ENCODE measurements around the gene NRG3. TPM values are rescaled to one million over a fixed set of nuclear protein-coding genes. Genes with fewer than 3 reads are reported as not detected.

The NRG3 gene
- total RNA-seq, 1 donor from 2014 or later: 2.3 TPM

- no peaks in the 10 kb centered on the region for H3K4me1 ChIP-seq
- no peaks in the 10 kb centered on the region for H3K9me3 ChIP-seq
- DNase-seq (no peak), ATAC-seq (no peak)
- no peaks in the 10 kb centered on the region for H3K36me3 ChIP-seq
- TF ChIP-seq CTCF (IDR thresholded peaks at IDR 0.05): no peak
- no peak overlapping the region for H3K27ac ChIP-seq
- no peaks in the 10 kb centered on the region for H3K27me3 ChIP-seq
- no peak overlapping the region for H3K4me3 ChIP-seq
- intact Hi-C loops (cut with DNase I): no loop called here
Measured at GRCh38 chr10:82206831-82207230, 331.8 kb downstream of the NRG3 start.

- ATAC-seq (no peak), DNase-seq (no peak)
- intact Hi-C loops (cut with DNase I): no loop called here
- no peak overlapping the region for H3K4me3 ChIP-seq
- H3K27me3 ChIP-seq: no peaks in the 10 kb centered on the region
- no peak for TF ChIP-seq CTCF (IDR thresholded peaks at IDR 0.05)
- no peaks in the 10 kb centered on the region for H3K36me3 ChIP-seq
- H3K27ac ChIP-seq: no peak overlapping the region
- H3K4me1 ChIP-seq: peaks cover 10% of the 10 kb centered on the region
- no peaks in the 10 kb centered on the region for H3K9me3 ChIP-seq
Measured at GRCh38 chr10:82208726-82209125, 333.7 kb downstream of the NRG3 start.

GRCh38 chr10:82210331-82210730, 335.3 kb downstream of the NRG3 start:
- Histone ChIP-seq H3K4me1 (peaks cover 10% of the 10 kb centered on the region), H3K36me3 (no peaks in the 10 kb centered on the region), H3K9me3 (no peaks in the 10 kb centered on the region), H3K27me3 (no peaks in the 10 kb centered on the region), H3K4me3 (no peak overlapping the region), H3K27ac (no peak overlapping the region)
- ATAC-seq (no peak), DNase-seq (no peak)
- intact Hi-C loops (cut with DNase I): no loop called here
- TF ChIP-seq CTCF (IDR thresholded peaks at IDR 0.05): no peak

GRCh38 chr10:82211346-82211745, 336.4 kb downstream of the NRG3 start:
- intact Hi-C loops (cut with DNase I): no loop called here
- DNase-seq (no peak), ATAC-seq (no peak)
- Histone ChIP-seq H3K4me1 (peaks cover 10% of the 10 kb centered on the region), H3K4me3 (no peak overlapping the region), H3K36me3 (no peaks in the 10 kb centered on the region), H3K9me3 (no peaks in the 10 kb centered on the region), H3K27me3 (no peaks in the 10 kb centered on the region), H3K27ac (no peak overlapping the region)
- TF ChIP-seq CTCF (IDR thresholded peaks at IDR 0.05): no peak

- TF ChIP-seq CTCF (IDR thresholded peaks at IDR 0.05): no peak
- no peak overlapping the region for H3K27ac ChIP-seq
- H3K27me3 ChIP-seq: no peaks in the 10 kb centered on the region
- ATAC-seq (no peak), DNase-seq (no peak)
- H3K4me3 ChIP-seq: no peak overlapping the region
- H3K4me1 ChIP-seq: peaks cover 10% of the 10 kb centered on the region
- no peaks in the 10 kb centered on the region for H3K9me3 ChIP-seq
- intact Hi-C loops (cut with DNase I): no loop called here
- no peaks in the 10 kb centered on the region for H3K36me3 ChIP-seq
Measured at GRCh38 chr10:82212753-82213152, 337.8 kb downstream of the NRG3 start.

- H3K27ac ChIP-seq: no peak overlapping the region
- intact Hi-C loops (cut with DNase I): no loop called here
- H3K9me3 ChIP-seq: no peaks in the 10 kb centered on the region
- ATAC-seq: no peak
- H3K27me3 ChIP-seq: no peaks in the 10 kb centered on the region
- peaks cover 10% of the 10 kb centered on the region for H3K4me1 ChIP-seq
- TF ChIP-seq CTCF (IDR thresholded peaks at IDR 0.05): no peak
- H3K36me3 ChIP-seq: no peaks in the 10 kb centered on the region
- no peak for DNase-seq
- H3K4me3 ChIP-seq: no peak overlapping the region
Measured at GRCh38 chr10:82213784-82214183, 338.8 kb downstream of the NRG3 start.

Measured in upper lobe of right lung (tissue), 1 donor.